HG03571 (cell line): Measurements from ENCODE around the gene SORL1-AS1.

ENCODE experiments used
- ATAC-seq: cut with Tn5 transposase; IDR thresholded peaks from one replicate; pipeline ENCODE4 v1.9.1; 2021; ENCODE audit not compliant: unreplicated experiment

SORL1-AS1 gene

DNA sequence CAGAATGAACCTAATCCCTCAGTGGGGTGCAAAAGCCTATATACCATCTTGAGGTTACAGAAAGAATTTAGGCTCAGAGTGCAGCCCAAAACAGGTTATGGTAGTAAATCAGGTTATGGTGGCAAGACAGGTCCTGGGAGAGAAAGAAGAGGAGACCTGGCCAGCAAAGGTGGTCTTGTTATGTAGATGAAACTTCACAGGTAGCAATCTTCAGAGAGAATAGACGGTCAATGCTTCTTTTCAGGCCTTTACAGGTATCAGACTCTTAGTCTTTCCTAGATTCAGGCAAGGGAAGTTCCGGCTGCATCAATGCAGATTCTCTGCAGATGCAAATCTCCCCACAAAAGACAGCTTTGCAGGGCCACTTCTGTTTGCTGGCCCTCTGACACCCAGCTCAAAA, 46.5 kb downstream of the SORL1-AS1 start:
- ATAC-seq = no peak

DNA sequence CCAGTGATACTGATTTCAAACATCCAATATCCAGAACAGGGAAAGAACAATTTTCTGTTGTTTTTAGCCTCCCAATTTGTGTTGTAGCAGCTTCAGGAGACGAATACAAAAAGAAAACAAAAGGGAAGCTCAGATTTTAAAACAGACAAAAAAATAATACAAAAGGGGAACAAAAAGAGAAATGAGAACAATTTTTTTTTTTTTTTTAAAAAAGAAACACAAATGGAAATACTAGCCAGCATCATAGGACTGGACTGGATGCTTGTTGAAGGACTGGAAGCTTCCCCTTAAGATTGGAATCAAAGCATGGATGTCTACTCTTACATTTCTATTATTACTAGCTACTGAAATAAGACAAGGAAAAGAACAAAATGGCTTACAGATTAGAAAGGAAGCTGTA, 47.1 kb downstream of the SORL1-AS1 start:
- no peak for ATAC-seq

DNA sequence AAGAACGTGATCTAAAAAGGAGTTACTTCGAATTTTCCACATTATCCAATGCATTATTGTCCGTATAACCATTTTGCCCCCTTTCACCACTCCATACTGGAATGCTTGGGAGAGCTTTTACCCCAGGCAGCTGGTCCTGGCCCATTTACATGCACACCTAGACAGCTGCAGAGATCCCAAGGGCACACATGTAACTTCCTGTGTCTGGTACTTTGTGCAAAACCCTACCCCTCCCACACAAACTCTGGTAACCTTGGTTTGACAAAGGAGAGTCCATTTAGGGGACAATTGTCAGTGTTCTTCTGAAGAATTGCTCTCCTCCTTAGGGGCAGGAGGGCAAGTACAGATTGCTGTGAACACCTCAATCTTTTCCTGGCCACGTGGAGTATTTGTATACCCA, 58.0 kb downstream of the SORL1-AS1 start:
- no peak for ATAC-seq

DNA sequence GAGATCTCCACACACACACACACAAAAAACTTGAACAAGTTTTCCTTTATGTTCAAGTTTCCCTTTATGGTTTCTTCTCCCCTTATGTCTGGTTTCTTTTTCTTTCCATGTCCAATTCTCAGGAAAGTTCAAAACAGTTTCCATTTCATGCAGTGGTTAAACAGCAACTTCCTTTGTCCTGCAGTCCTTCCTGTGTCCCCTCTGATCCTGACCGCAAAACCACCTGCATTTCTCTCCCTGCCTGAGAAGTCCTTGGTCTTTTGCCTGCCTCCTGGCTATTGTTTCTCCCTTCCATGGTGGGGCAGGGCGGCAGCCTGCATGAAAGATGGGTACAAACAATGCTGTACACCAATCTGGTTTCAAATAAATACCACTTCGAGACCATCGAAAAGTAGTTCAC, 58.9 kb downstream of the SORL1-AS1 start:
- ATAC-seq = no peak

DNA sequence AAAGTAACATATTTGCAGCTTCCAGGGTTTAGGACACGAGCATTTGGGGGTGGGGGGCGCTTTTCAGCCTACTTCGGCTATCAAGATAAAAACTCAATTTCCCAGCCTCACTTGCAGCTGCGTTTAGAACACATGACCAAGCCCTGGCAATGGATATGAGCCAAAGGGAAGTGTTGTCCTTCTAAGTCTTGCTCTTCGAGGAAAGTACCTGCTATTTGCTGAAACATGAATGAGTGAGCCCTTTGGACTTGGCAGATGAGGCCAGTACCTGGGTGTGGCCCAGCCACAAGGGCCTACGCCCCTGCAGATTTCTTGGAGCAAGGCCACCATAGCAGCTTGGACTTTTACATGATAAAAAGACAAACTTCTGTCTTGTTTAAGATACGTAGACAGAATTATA, 60.9 kb downstream of the SORL1-AS1 start:
- no peak for ATAC-seq

DNA sequence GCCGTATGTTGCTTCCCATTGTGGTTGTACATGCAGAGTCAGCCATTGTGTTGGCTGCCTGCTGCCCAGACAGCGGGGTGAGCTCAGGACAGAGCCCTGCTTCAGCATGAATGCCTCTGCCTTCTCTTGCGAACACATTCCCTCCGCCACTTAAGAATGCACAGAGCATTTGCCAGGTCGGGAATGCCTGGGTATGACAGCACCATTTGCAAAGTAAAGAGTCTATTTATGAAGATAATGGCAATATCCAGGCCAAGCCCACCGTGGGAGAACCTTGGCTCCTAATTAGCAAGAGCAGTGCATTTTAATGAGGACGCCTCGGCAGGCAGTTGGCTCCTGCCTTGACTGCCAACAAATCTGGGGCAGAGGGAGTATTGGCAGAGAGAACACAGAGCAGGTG, 63.1 kb downstream of the SORL1-AS1 start:
- no peak for ATAC-seq
